Cortex of kidney (tissue), 1 donor: ENCODE results near the gene L3MBTL4.

Experiments
- DNase-seq: peaks from one replicate; lab custom pipeline; 2025; lab: John Stamatoyannopoulos, UW

L3MBTL4 gene

GRCh38 chr18:6363216-6363615, 51.5 kb downstream of the L3MBTL4 start:
- DNase-seq = no peak

GRCh38 chr18:6362559-6363129, 52.1 kb downstream of the L3MBTL4 start:
- DNase-seq = no peak

GRCh38 chr18:6357668-6358067, 57.0 kb downstream of the L3MBTL4 start:
- no peak for DNase-seq

- no peak for DNase-seq
Measured at GRCh38 chr18:6355789-6356589, 58.7 kb downstream of the L3MBTL4 start.

- no peak for DNase-seq
Measured at GRCh38 chr18:6352275-6352674, 62.4 kb downstream of the L3MBTL4 start.

GRCh38 chr18:6342990-6343389, 71.7 kb downstream of the L3MBTL4 start:
- DNase-seq = no peak

- no peak for DNase-seq
Measured at GRCh38 chr18:6341709-6342108, 73.0 kb downstream of the L3MBTL4 start.

- DNase-seq = no peak
Measured at GRCh38 chr18:6341303-6341702, 73.4 kb downstream of the L3MBTL4 start.

- no peak for DNase-seq
Measured at GRCh38 chr18:6340121-6340520, 74.6 kb downstream of the L3MBTL4 start.

GRCh38 chr18:6336239-6336638, 78.5 kb downstream of the L3MBTL4 start:
- DNase-seq = no peak

GRCh38 chr18:6333981-6334380, 80.7 kb downstream of the L3MBTL4 start:
- no peak for DNase-seq

- DNase-seq = no peak
Measured at GRCh38 chr18:6331872-6332271, 82.8 kb downstream of the L3MBTL4 start.

GRCh38 chr18:6330786-6331185, 83.9 kb downstream of the L3MBTL4 start:
- no peak for DNase-seq

- DNase-seq = no peak
Measured at GRCh38 chr18:6328621-6329010, 86.1 kb downstream of the L3MBTL4 start.

- no peak for DNase-seq
Measured at GRCh38 chr18:6327895-6328620, 86.7 kb downstream of the L3MBTL4 start.

GRCh38 chr18:6327485-6327884, 87.2 kb downstream of the L3MBTL4 start:
- DNase-seq = no peak

- DNase-seq = no peak
Measured at GRCh38 chr18:6326566-6326965, 88.1 kb downstream of the L3MBTL4 start.

- no peak for DNase-seq
Measured at GRCh38 chr18:6323319-6323889, 91.3 kb downstream of the L3MBTL4 start.

- DNase-seq = no peak
Measured at GRCh38 chr18:6315517-6316331, 99.0 kb downstream of the L3MBTL4 start.

GRCh38 chr18:6313415-6313814, 101.3 kb downstream of the L3MBTL4 start:
- DNase-seq = no peak

GRCh38 chr18:6311456-6312215, 103.1 kb downstream of the L3MBTL4 start:
- no peak for DNase-seq
